Right ventricle myocardium superior (tissue), 1 donor: Measurements from ENCODE around the gene SYNRG. TPM values are rescaled to one million over a fixed set of nuclear protein-coding genes. Genes with fewer than 3 reads are reported as not detected.
"Not testable (repeated sequence)": the region's sequence is repeated elsewhere in the genome, so short reads cannot be mapped to it uniquely, and the experiment has no call there.

Source experiments
- ATAC-seq: fragments of 200-7000 bp; cut with Tn5 transposase; one replicate; pipeline ENCODE4 v1.9.1; 2020; ENCODE audit warnings: mild to moderate bottlenecking; ENCODE audit not compliant: poor library complexity
- DNase-seq: peaks from one replicate; pipeline ENCODE4 v3.0.0-alpha.2; 2020
- intact Hi-C: fragments of 100-400 bp; cut with DNase I; formaldehyde crosslinking; loops from one replicate; pipeline ENCODE4 v1.11.2; 2022
- total RNA-seq: library from RNA; stranded (reverse); fragmentation: NEBNext Ultra II Directional; extraction: Animal tissue kit (Norgen Biotek cat#: 25700); gene quantifications from one replicate; pipeline ENCODE4 v1.2.1, GENCODE V29; 2021
- donor health status: DM: no; HTN: yes; CAD: no; lungs with severe emphysema.

Gene SYNRG
- total RNA-seq, 1 donor from 2014 or later: 32.6 TPM

GRCh38 chr17:37517881-37518280 is 91.3 kb downstream of the SYNRG start:
- ATAC-seq: no peak
- no peak for DNase-seq
- intact Hi-C loops: no loop called here

- ATAC-seq: no peak
- DNase-seq: no peak
- intact Hi-C loops: no loop called here
Observed at GRCh38 chr17:37516127-37516571, 93.1 kb downstream of the SYNRG start.

- DNase-seq (no peak), ATAC-seq (no peak)
- intact Hi-C loops: no loop called here
Observed at GRCh38 chr17:37513711-37514110, 95.5 kb downstream of the SYNRG start.

- intact Hi-C loops: no loop called here
- DNase-seq (no peak), ATAC-seq (no peak)
Observed at GRCh38 chr17:37512442-37513068, 96.7 kb downstream of the SYNRG start.

- ATAC-seq, intact Hi-C loops, DNase-seq: not testable (repeated sequence)
Observed at GRCh38 chr17:37511642-37512041, 97.6 kb downstream of the SYNRG start.

GRCh38 chr17:37510056-37510455 is 99.2 kb downstream of the SYNRG start:
- DNase-seq (no peak), ATAC-seq (no peak)
- intact Hi-C loops: no loop called here

GRCh38 chr17:37507111-37507510 is 102.1 kb downstream of the SYNRG start:
- intact Hi-C loops: no loop called here
- no peak for DNase-seq
- ATAC-seq: peak; percentile 67

- DNase-seq: no peak
- intact Hi-C loops: no loop called here
- ATAC-seq: peak; percentile 41
Observed at GRCh38 chr17:37506678-37507077, 102.5 kb downstream of the SYNRG start.

GRCh38 chr17:37505333-37505732 is 103.9 kb downstream of the SYNRG start:
- ATAC-seq: no peak
- DNase-seq: no peak
- intact Hi-C loops: no loop called here

GRCh38 chr17:37503148-37503547 is 106.1 kb downstream of the SYNRG start:
- no peak for ATAC-seq
- DNase-seq: no peak
- intact Hi-C loops: no loop called here

- intact Hi-C loops: no loop called here
- ATAC-seq: no peak
Observed at GRCh38 chr17:37502009-37502936, 106.9 kb downstream of the SYNRG start.

GRCh38 chr17:37500378-37500777 is 108.8 kb downstream of the SYNRG start:
- ATAC-seq (no peak), DNase-seq (no peak)
- intact Hi-C loops: no loop called here

More at GRCh38 chr17:37502009-37502936, 106.9 kb downstream of the SYNRG start:
- DNase-seq: no peak

- ATAC-seq (no peak), DNase-seq (no peak)
- intact Hi-C loops: no loop called here
Observed at GRCh38 chr17:37494971-37495370, 114.2 kb downstream of the SYNRG start.

- intact Hi-C loops: no loop called here
- no peak for ATAC-seq
- DNase-seq: no peak
Observed at GRCh38 chr17:37494401-37494831, 114.8 kb downstream of the SYNRG start.

GRCh38 chr17:37493249-37494027 is 115.8 kb downstream of the SYNRG start:
- ATAC-seq (no peak), DNase-seq (no peak)
- intact Hi-C loops: no loop called here

- ATAC-seq: no peak
- intact Hi-C loops: no loop called here
- DNase-seq: no peak
Observed at GRCh38 chr17:37492167-37492566, 117.1 kb downstream of the SYNRG start.

- intact Hi-C loops: no loop called here
- peak; percentile 36 for ATAC-seq
- no peak for DNase-seq
Observed at GRCh38 chr17:37490638-37491614, 118.3 kb downstream of the SYNRG start.

- ATAC-seq (peak; percentile 55), DNase-seq (peak; percentile 79)
- intact Hi-C loops: no loop called here
Observed at GRCh38 chr17:37490022-37490587, 119.1 kb downstream of the SYNRG start.
